Effector CD8-positive, alpha-beta T cell (primary cell): ENCODE results near the gene OR6C76.

Experiments used
- DNase-seq: peaks from one replicate; lab custom pipeline; 2025; lab: John Stamatoyannopoulos, UW

The OR6C76 gene

DNA sequence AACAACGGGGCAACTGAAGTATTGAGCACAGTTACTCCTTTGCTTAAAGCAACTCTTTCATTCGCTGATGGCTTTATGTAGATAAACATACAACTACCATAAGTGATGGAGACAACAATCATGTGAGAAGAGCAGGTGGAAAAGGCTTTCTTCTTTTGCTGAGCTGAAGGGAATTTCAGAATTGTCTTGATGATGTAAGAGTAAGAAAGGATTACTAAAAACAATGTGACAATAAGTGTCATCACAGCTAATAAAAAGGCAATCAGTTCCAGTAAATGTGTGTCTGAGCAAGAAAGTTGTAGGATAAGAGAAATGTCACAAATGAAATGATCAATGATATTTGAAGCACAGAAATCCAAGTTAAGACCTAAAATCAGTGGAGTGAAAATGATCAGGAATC lies 43.2 kb downstream of the OR6C76 start:
- DNase-seq = no peak

DNA sequence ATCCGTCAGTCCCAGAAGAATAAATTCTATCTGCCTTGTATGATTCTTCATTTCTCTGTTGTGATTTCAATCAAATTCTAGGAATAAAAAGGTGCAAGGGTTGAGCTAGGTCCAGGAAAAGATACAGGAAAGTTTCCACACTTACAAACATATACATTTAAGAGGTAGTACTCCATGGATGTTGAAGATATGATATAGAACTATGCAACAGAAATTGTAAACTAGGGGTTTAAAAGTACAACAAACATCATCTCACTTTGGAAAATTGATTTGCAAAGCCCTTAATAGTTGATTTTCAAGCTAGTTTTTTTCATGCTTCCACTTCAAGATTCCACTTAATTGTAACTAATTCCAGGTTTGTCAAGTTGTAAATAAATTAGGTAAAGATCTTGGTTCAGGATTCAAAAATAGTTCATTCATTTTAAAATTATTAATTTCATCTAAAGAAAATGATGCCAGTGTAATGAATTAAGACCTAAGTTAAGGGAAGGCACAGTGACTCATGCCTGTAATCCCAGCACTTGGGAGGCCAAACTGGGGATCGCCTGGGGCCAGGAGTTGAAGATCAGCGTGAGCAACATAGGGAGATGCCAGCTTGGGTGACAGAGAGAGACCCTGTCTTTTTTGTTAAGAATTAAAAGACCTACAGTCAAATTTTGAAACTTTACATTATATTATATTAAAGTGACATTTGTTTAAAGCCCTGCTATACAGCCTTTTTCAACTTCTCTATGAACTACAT lies 44.2 kb downstream of the OR6C76 start, which contains the start of gene OR6C70:
OR6C70 (minus strand) TSS at position 51 of the 742 bp plus-strand sequence; CDS start at position 51, 0 bp downstream.
- DNase-seq = no peak

DNA sequence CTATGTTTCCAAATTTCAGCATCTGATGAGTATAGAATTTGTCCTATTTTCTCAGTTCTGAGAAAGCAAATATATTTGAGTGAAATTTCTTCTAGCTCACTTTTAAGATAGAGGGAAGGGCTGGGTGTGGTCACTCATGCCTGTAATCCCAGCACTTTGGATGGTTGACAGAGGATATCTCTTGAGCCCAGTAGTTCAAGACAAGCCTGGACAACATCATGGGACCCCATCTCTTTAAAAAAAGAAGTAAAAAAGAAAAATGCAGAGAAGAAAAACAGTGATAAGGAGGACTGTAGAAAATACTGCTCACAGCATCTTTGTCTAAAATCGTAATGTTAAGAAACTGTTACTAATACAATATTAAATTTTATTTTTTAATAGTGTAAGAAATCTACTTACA lies 46.2 kb downstream of the OR6C76 start:
- no peak for DNase-seq
